ENCODE measurements around the gene PRKCH.

GRCh38 chr14:61530896-61531295, 209.5 kb downstream of the PRKCH start:
- TF ChIP-seq EZH2 (IDR thresholded peaks at IDR 0.05; ENCODE audit: insufficient read depth, poor library complexity, severe bottlenecking) (no peak), EZH2phosphoT487 (IDR thresholded peaks at IDR 0.05; ENCODE audit: insufficient read depth, low read depth) (no peak)

Data from GM23248 (cell line).